Kidney (tissue), 14 donors: Measurements from ENCODE around the gene DIS3L2. TPM values are rescaled to one million over a fixed set of nuclear protein-coding genes. Genes with fewer than 3 reads are reported as not detected.

Source experiments
- DNase-seq, 5 donors: peaks; one replicate each; pipeline ENCODE4 v3.0.0-alpha.2; 2013 to 2020
- FAIRE-seq: peaks from 2 replicates; lab custom pipeline; 2012; peaks lifted over from hg19 to GRCh38; lab: Jason Lieb, UNC
- H3K27ac ChIP-seq, 2 donors: one replicate each; pipeline ENCODE4 v1.7.0; 2013; ENCODE audit warnings: low read depth in 2 of 2, low read length in 2 of 2, inconsistent platforms in 1 of 2
- H3K27me3 ChIP-seq: one replicate; pipeline ENCODE4 v1.7.1; 2013; ENCODE audit warnings: low read length, inconsistent platforms; ENCODE audit not compliant: control insufficient read depth, insufficient read depth
- H3K36me3 ChIP-seq, 3 donors: one replicate each; pipeline versions ENCODE4 v1.7.0 to v1.7.1; 2013; ENCODE audit warnings: low read length in 3 of 3, control low read depth in 1 of 3, inconsistent platforms in 1 of 3; ENCODE audit not compliant: insufficient read depth in 3 of 3, control insufficient read depth in 2 of 3
- H3K4me1 ChIP-seq, 3 donors: one replicate each; pipeline versions ENCODE4 v1.7.0 to v1.7.1; 2013; ENCODE audit warnings: low read length in 3 of 3, inconsistent platforms in 1 of 3, low read depth in 1 of 3; ENCODE audit not compliant: control insufficient read depth in 2 of 3, insufficient read depth in 2 of 3
- H3K4me3 ChIP-seq, 3 donors: one replicate each; pipeline versions ENCODE4 v1.7.0 to v1.8.1; 2013; ENCODE audit warnings: low read length in 3 of 3, control low read depth in 1 of 3, inconsistent platforms in 1 of 3
- H3K9ac ChIP-seq, 3 donors: one replicate each; pipeline versions ENCODE4 v1.7.0 to v1.7.1; 2013; ENCODE audit warnings: low read length in 3 of 3, control low read depth in 1 of 3, inconsistent platforms in 1 of 3
- H3K9me3 ChIP-seq, 3 donors: one replicate each; pipeline versions ENCODE4 v1.7.0 to v1.7.1; 2013; ENCODE audit warnings: low read length in 3 of 3, control low read depth in 1 of 3, inconsistent platforms in 1 of 3; ENCODE audit not compliant: control insufficient read depth in 2 of 3, insufficient read depth in 1 of 3
- CTCF ChIP-seq: IDR thresholded peaks from 3 replicates; pipeline ENCODE4 v1.5.1; 2012; ENCODE audit warnings: mild to moderate bottlenecking, moderate library complexity, borderline replicate concordance; ENCODE audit not compliant: insufficient read depth; ENCODE audit errors: extremely low read depth
- intact Hi-C: fragments of 100-400 bp; cut with DNase I; formaldehyde crosslinking; loops from one replicate; pipeline ENCODE4 v1.11.1; 2022
- polyA plus RNA-seq: library from polyadenylated mRNA; stranded (reverse); fragments of 350-450 nt; fragmentation: Illumina TruSeq; extraction: RNeasy Lipid Tissue Mini Kit (QIAGEN cat#74804); gene quantifications from one replicate; pipeline ENCODE4 v1.2.3, GENCODE V29; 2014; ENCODE audit warnings: low read depth, low replicate concordance; ENCODE audit not compliant: insufficient read depth
- total RNA-seq: library from RNA; stranded (reverse); fragmentation: NEBNext Ultra II Directional; extraction: Animal tissue kit (Norgen Biotek cat#: 25700); gene quantifications from one replicate; pipeline ENCODE4 v1.2.1, GENCODE V29; 2021
- donor health status: control.
- donor health status: control.
- donor health status: control.
- donor health status: control.
- donor health status: control.
- donor health status: DM: yes; HTN: yes; CAD: no.
- donor health status: Normal renal cell carcinoma (clear cell type).

The DIS3L2 gene
- total and polyA plus RNA-seq, 2 donors from 2014 or later: 12.3 to 47.7 TPM

GRCh38 chr2:232117413-232117812, 155.9 kb downstream of the DIS3L2 start:
- TF ChIP-seq CTCF: no peak
- intact Hi-C loops: no loop called here
- DNase-seq: no peak

GRCh38 chr2:232120911-232121310, 159.4 kb downstream of the DIS3L2 start:
- H3K4me3 ChIP-seq: no peak overlapping the region
- H3K27ac ChIP-seq: no peak overlapping the region
- TF ChIP-seq CTCF: no peak
- FAIRE-seq (no peak), DNase-seq (peak in 2 of 5 donors; percentile 5 to 12)
- intact Hi-C loops: no loop called here
- H3K27me3 ChIP-seq: no peaks in the 10 kb centered on the region
- no peak overlapping the region for H3K9ac ChIP-seq
- H3K36me3 ChIP-seq: peaks cover 0 to 6% (median 0%) of the 10 kb centered on the region in 3 donors
- H3K9me3 ChIP-seq: no peaks in the 10 kb centered on the region
- no peaks in the 10 kb centered on the region for H3K4me1 ChIP-seq

More at GRCh38 chr2:232117413-232117812, 155.9 kb downstream of the DIS3L2 start:
- no peak overlapping the region for H3K9ac ChIP-seq
- no peak overlapping the region for H3K27ac ChIP-seq
- H3K4me3 ChIP-seq: no peak overlapping the region
- no peaks in the 10 kb centered on the region for H3K9me3 ChIP-seq
- H3K4me1 ChIP-seq: no peaks in the 10 kb centered on the region
- H3K27me3 ChIP-seq: no peaks in the 10 kb centered on the region
- H3K36me3 ChIP-seq: peaks cover 0 to 6% (median 0%) of the 10 kb centered on the region in 3 donors
- FAIRE-seq: no peak

GRCh38 chr2:232124309-232124708, 162.8 kb downstream of the DIS3L2 start:
- no peak overlapping the region for H3K27ac ChIP-seq
- H3K9ac ChIP-seq: no peak overlapping the region
- no peaks in the 10 kb centered on the region for H3K4me1 ChIP-seq
- H3K36me3 ChIP-seq: peaks cover 0 to 6% (median 0%) of the 10 kb centered on the region in 3 donors
- no peaks in the 10 kb centered on the region for H3K9me3 ChIP-seq
- intact Hi-C loops: no loop called here
- TF ChIP-seq CTCF: no peak
- H3K27me3 ChIP-seq: no peaks in the 10 kb centered on the region
- DNase-seq (no peak), FAIRE-seq (peak; percentile 35)
- no peak overlapping the region for H3K4me3 ChIP-seq
